Measurements from ENCODE around the gene HMGCLL1. TPM values are rescaled to one million over a fixed set of nuclear protein-coding genes. Genes with fewer than 3 reads are reported as not detected.

The HMGCLL1 gene
- total RNA-seq, 1 donor from 2014 or later: 1.7 TPM

GRCh38 chr6:55560290-55560885, 18.6 kb downstream of the HMGCLL1 start:
- DNase-seq (ENCODE audit: extremely low spot score in 2 of 2): no peak
- intact Hi-C loops (cut with DNase I): no loop called here
- no peaks in the 10 kb centered on the region for H3K27me3 ChIP-seq

GRCh38 chr6:55557146-55557545, 21.8 kb downstream of the HMGCLL1 start:
- H3K36me3 ChIP-seq: no peaks in the 10 kb centered on the region
- TF ChIP-seq POLR2A (IDR thresholded peaks at IDR 0.05) (no peak), POLR2AphosphoS5 (IDR thresholded peaks at IDR 0.05; ENCODE audit: insufficient read depth in 1 of 2, low read depth in 1 of 2) (no peak)
- TF ChIP-seq, protein P1, sequence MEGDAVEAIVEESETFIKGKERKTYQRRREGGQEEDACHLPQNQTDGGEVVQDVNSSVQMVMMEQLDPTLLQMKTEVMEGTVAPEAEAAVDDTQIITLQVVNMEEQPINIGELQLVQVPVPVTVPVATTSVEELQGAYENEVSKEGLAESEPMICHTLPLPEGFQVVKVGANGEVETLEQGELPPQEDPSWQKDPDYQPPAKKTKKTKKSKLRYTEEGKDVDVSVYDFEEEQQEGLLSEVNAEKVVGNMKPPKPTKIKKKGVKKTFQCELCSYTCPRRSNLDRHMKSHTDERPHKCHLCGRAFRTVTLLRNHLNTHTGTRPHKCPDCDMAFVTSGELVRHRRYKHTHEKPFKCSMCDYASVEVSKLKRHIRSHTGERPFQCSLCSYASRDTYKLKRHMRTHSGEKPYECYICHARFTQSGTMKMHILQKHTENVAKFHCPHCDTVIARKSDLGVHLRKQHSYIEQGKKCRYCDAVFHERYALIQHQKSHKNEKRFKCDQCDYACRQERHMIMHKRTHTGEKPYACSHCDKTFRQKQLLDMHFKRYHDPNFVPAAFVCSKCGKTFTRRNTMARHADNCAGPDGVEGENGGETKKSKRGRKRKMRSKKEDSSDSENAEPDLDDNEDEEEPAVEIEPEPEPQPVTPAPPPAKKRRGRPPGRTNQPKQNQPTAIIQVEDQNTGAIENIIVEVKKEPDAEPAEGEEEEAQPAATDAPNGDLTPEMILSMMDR (IDR thresholded peaks at IDR 0.05): no peak
- intact Hi-C loops (cut with DNase I): loop anchor here (5.0 kb wide), 1 partner anchor 630 kb away; no protein-coding TSS in a partner anchor
- no peak overlapping the region for H3K27ac ChIP-seq
- H3K4me1 ChIP-seq: no peaks in the 10 kb centered on the region
- H3K9me3 ChIP-seq: no peaks in the 10 kb centered on the region
- no peaks in the 10 kb centered on the region for H3K27me3 ChIP-seq
- DNase-seq (ENCODE audit: extremely low spot score in 2 of 2): no peak
- no peak overlapping the region for H3K4me3 ChIP-seq

More at GRCh38 chr6:55560290-55560885, 18.6 kb downstream of the HMGCLL1 start:
- Histone ChIP-seq H3K36me3 (no peaks in the 10 kb centered on the region), H3K27ac (no peak overlapping the region), H3K4me3 (no peak overlapping the region), H3K9me3 (no peaks in the 10 kb centered on the region), H3K4me1 (no peaks in the 10 kb centered on the region)
- TF ChIP-seq POLR2A (IDR thresholded peaks at IDR 0.05) (no peak), POLR2AphosphoS5 (IDR thresholded peaks at IDR 0.05; ENCODE audit: insufficient read depth in 1 of 2, low read depth in 1 of 2) (no peak)
- TF ChIP-seq, protein P1 (IDR thresholded peaks at IDR 0.05): no peak

- Histone ChIP-seq H3K4me3 (no peak overlapping the region), H3K9me3 (no peaks in the 10 kb centered on the region), H3K36me3 (no peaks in the 10 kb centered on the region), H3K27ac (no peak overlapping the region), H3K4me1 (no peaks in the 10 kb centered on the region), H3K27me3 (no peaks in the 10 kb centered on the region)
- no peak for DNase-seq (ENCODE audit: extremely low spot score in 2 of 2)
- intact Hi-C loops (cut with DNase I): no loop called here
- TF ChIP-seq POLR2AphosphoS5 (IDR thresholded peaks at IDR 0.05; ENCODE audit: insufficient read depth in 1 of 2, low read depth in 1 of 2): no peak
- TF ChIP-seq, protein P1 (IDR thresholded peaks at IDR 0.05): no peak
Observed at GRCh38 chr6:55545791-55546190, 33.2 kb downstream of the HMGCLL1 start.

DNA sequence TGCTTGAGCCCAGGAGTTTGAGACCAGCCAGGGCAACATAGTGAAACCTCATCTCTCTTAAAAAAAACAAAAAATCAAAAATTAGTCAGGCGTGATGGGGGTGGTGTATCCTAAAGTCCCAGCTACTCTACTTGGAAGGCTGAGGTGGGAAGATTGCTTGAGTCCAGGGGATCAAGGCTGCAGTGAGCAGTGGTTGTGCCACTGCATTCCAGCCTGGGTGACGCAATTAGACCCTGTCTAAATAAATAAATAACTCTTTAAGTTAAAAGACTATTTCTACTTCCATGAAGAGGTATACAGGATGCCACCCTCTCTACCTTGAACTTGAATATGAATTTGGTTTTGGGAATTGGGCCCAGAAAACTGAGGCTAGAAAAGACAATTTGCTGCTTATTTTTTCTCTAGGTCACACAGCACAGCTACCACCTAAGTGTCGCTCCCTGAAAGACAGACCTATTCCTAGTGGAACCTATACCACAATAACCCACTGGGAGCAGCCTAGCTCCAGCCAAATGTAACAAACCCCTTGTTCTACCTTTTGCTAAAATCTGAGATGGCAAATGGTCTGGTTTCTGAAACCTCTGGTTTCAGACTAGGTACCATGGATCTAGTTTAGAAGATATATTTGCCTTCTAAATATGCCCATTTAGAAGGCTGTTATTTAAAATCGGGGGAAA, 35.2 kb downstream of the HMGCLL1 start:
- intact Hi-C loops (cut with DNase I): no loop called here
- Histone ChIP-seq H3K27ac (no peak overlapping the region), H3K27me3 (no peaks in the 10 kb centered on the region), H3K9me3 (no peaks in the 10 kb centered on the region), H3K36me3 (no peaks in the 10 kb centered on the region), H3K4me1 (no peaks in the 10 kb centered on the region), H3K4me3 (no peak overlapping the region)
- TF ChIP-seq, protein P1 (IDR thresholded peaks at IDR 0.05): no peak
- TF ChIP-seq POLR2A (IDR thresholded peaks at IDR 0.05) (no peak), POLR2AphosphoS5 (IDR thresholded peaks at IDR 0.05; ENCODE audit: insufficient read depth in 1 of 2, low read depth in 1 of 2) (no peak)
- DNase-seq (ENCODE audit: extremely low spot score in 2 of 2): no peak

- H3K27ac ChIP-seq: no peak overlapping the region
- TF ChIP-seq POLR2AphosphoS5 (IDR thresholded peaks at IDR 0.05; ENCODE audit: insufficient read depth in 1 of 2, low read depth in 1 of 2) (no peak), POLR2A (IDR thresholded peaks at IDR 0.05) (no peak)
- TF ChIP-seq, protein P1 (IDR thresholded peaks at IDR 0.05): no peak
- intact Hi-C loops (cut with DNase I): no loop called here
- H3K36me3 ChIP-seq: no peaks in the 10 kb centered on the region
- no peaks in the 10 kb centered on the region for H3K27me3 ChIP-seq
- no peak overlapping the region for H3K4me3 ChIP-seq
- H3K9me3 ChIP-seq: no peaks in the 10 kb centered on the region
- no peaks in the 10 kb centered on the region for H3K4me1 ChIP-seq
- DNase-seq (ENCODE audit: extremely low spot score in 2 of 2): no peak
Observed at GRCh38 chr6:55541024-55541423, 38.0 kb downstream of the HMGCLL1 start.

All from vagina (tissue), 2 donors.